ENCODE measurements around the gene TMPRSS9. TPM values are rescaled to one million over a fixed set of nuclear protein-coding genes. Genes with fewer than 3 reads are reported as not detected.

TMPRSS9 gene
- total RNA-seq, 1 donor from 2014 or later, result not detected

DNA sequence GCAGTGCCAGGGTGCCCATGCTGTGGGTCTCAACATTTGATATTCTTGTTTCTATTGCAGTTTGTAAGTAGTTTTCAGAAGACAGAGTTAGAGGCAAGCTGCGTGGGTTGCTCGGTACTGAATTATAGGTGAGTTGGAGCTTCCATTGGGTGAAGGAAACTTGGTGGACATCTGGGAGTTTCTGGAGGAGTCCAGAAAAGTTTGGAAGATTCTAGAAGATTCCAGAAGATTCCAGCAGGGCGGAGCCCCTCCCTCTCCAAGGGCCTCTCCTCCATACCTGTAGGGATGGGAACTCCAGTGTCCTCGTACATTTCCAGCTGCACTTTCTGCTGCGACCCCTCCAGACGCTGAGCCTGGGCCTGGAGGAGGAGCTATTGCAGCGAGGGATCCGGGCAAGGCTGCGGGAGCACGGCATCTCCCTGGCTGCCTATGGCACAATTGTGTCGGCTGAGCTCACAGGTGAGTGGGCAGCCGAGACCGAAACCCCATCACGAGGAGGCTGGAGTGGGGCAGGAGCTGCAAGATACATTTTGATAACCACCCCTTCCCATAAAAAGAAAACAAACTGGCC lies 38.8 kb downstream of the TMPRSS9 start:
- CTCF ChIA-PET, result no interaction called here
- POLR2A ChIA-PET, result interaction anchor here (0.6 to 0.8 kb wide), 2 partner anchors 154 to 547 kb away, joined by 3 to 4 read pairs; no protein-coding TSS in a partner anchor
- ATAC-seq (ENCODE audit: low read depth) (no peak), DNase-seq (no peak)
- H3K27ac Mint-ChIP-seq, result no peak overlapping the region
- H3K27me3 Mint-ChIP-seq, result no peaks in the 10 kb centered on the region
- no peaks in the 10 kb centered on the region for H3K36me3 Mint-ChIP-seq (ENCODE audit: low read depth)
- TF ChIP-seq, protein P1, sequence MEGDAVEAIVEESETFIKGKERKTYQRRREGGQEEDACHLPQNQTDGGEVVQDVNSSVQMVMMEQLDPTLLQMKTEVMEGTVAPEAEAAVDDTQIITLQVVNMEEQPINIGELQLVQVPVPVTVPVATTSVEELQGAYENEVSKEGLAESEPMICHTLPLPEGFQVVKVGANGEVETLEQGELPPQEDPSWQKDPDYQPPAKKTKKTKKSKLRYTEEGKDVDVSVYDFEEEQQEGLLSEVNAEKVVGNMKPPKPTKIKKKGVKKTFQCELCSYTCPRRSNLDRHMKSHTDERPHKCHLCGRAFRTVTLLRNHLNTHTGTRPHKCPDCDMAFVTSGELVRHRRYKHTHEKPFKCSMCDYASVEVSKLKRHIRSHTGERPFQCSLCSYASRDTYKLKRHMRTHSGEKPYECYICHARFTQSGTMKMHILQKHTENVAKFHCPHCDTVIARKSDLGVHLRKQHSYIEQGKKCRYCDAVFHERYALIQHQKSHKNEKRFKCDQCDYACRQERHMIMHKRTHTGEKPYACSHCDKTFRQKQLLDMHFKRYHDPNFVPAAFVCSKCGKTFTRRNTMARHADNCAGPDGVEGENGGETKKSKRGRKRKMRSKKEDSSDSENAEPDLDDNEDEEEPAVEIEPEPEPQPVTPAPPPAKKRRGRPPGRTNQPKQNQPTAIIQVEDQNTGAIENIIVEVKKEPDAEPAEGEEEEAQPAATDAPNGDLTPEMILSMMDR (IDR thresholded peaks at IDR 0.05), result no peak
- no peaks in the 10 kb centered on the region for H3K9me3 Mint-ChIP-seq
- H3K4me3 Mint-ChIP-seq, result no peak overlapping the region
- intact Hi-C loops (cut with micrococcal nuclease), result no loop called here
- H3K4me1 Mint-ChIP-seq, result peaks cover 13% of the 10 kb centered on the region

DNA sequence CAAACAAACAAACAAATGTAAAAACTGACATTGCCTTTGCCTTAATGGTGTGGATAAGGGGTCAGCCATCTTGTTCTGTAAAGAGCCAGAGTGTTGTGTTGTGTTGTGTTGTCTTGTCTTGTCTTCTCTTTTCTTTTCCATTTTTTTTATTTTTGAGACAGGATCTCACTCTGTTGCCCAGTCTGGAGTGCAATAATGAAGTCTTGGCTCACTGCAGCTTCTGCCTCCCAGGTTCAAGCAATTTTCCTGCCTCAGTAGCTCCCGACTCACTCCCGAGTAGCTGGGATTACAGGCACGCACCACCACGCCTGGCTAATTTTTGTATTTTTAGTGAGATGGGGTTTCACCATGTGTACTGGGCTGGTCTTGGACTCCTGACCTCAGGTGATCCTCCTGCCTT lies 39.5 kb downstream of the TMPRSS9 start:
- ATAC-seq (ENCODE audit: low read depth) (no peak), DNase-seq (no peak)
- H3K36me3 Mint-ChIP-seq (ENCODE audit: low read depth), result no peaks in the 10 kb centered on the region
- H3K9me3 Mint-ChIP-seq, result no peaks in the 10 kb centered on the region
- H3K4me1 Mint-ChIP-seq, result peaks cover 6% of the 10 kb centered on the region
- H3K27me3 Mint-ChIP-seq, result no peaks in the 10 kb centered on the region
- no peak overlapping the region for H3K27ac Mint-ChIP-seq
- POLR2A ChIA-PET, result no interaction called here
- TF ChIP-seq, protein P1 (IDR thresholded peaks at IDR 0.05), result no peak
- no peak overlapping the region for H3K4me3 Mint-ChIP-seq
- CTCF ChIA-PET, result no interaction called here
- intact Hi-C loops (cut with micrococcal nuclease), result no loop called here

DNA sequence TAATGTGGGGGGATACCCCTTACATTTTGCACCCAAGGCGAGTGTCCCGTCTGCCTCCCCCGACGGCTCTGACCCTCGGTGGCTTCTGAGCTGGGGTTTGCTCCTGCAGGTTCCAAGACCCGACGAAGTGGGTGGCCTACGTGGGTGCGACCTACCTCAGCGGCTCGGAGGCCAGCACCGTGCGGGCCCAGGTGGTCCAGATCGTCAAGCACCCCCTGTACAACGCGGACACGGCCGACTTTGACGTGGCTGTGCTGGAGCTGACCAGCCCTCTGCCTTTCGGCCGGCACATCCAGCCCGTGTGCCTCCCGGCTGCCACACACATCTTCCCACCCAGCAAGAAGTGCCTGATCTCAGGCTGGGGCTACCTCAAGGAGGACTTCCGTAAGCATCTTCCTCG lies 48.2 kb downstream of the TMPRSS9 start:
- no peak for DNase-seq
- intact Hi-C loops (cut with micrococcal nuclease), result no loop called here
- ATAC-seq (ENCODE audit: low read depth), result no peak
- Mint-ChIP-seq H3K4me3 (no peak overlapping the region), H3K9me3 (peaks cover 2% of the 10 kb centered on the region), H3K4me1 (no peaks in the 10 kb centered on the region), H3K27ac (no peak overlapping the region), H3K36me3 (ENCODE audit: low read depth) (no peaks in the 10 kb centered on the region), H3K27me3 (peaks cover 8% of the 10 kb centered on the region)
- POLR2A ChIA-PET, result no interaction called here
- CTCF ChIA-PET, result no interaction called here
- TF ChIP-seq, protein P1 (IDR thresholded peaks at IDR 0.05), result no peak

DNA sequence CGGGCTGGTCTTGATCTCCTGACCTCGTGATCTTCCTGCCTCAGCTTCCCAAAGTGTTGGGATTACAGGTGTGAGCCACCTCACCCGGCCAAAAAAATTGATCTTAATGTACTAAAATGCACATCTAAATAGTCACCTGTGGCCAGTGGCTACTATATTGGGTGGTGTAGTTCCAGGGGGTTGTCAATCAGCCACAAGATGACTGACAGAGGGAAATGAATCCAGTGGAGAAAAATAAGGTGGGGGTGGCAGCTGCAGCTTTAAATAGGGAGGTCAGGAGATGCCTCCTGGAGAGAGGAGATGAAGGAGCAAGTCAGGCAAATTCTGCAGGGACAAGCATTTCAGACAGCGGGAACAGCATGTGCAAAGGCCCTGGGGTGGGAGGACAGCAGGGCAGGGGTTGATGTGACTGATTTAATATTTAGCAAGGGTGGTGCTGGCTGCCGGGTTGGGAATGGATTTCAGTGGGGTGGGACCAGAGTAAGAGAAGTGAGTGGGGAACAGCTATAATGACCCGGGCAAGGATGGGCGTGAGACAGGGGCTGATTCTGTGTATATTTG lies 49.4 kb downstream of the TMPRSS9 start:
- Mint-ChIP-seq H3K4me1 (no peaks in the 10 kb centered on the region), H3K27ac (no peak overlapping the region), H3K36me3 (ENCODE audit: low read depth) (no peaks in the 10 kb centered on the region), H3K9me3 (peaks cover 2% of the 10 kb centered on the region), H3K4me3 (no peak overlapping the region), H3K27me3 (peaks cover 8% of the 10 kb centered on the region)
- CTCF ChIA-PET, result no interaction called here
- intact Hi-C loops (cut with micrococcal nuclease), result no loop called here
- ATAC-seq (ENCODE audit: low read depth), result no peak
- TF ChIP-seq, protein P1 (IDR thresholded peaks at IDR 0.05), result no peak
- POLR2A ChIA-PET, result no interaction called here
- DNase-seq, result no peak

DNA sequence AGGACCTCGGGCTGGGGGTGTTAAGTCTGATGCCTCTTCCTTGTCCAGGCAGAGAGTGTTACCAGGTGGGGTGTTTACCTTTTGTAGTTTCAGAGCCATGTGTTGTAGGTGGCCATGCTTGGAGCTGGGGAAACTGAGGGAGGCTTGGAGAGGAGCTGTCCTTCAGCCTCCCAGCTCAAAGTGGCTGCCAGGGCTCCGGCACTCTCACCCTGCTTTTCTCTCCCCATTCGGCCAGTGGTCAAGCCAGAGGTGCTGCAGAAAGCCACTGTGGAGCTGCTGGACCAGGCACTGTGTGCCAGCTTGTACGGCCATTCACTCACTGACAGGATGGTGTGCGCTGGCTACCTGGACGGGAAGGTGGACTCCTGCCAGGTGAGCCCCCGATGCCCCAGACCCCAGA lies 50.0 kb downstream of the TMPRSS9 start:
- H3K27ac Mint-ChIP-seq, result no peak overlapping the region
- H3K36me3 Mint-ChIP-seq (ENCODE audit: low read depth), result no peaks in the 10 kb centered on the region
- TF ChIP-seq, protein P1 (IDR thresholded peaks at IDR 0.05), result no peak
- peaks cover 2% of the 10 kb centered on the region for H3K9me3 Mint-ChIP-seq
- ATAC-seq (ENCODE audit: low read depth) (no peak), DNase-seq (no peak)
- intact Hi-C loops (cut with micrococcal nuclease), result no loop called here
- ChIA-PET CTCF (no interaction called here), POLR2A (no interaction called here)
- H3K4me3 Mint-ChIP-seq, result no peak overlapping the region
- H3K4me1 Mint-ChIP-seq, result no peaks in the 10 kb centered on the region
- peaks cover 8% of the 10 kb centered on the region for H3K27me3 Mint-ChIP-seq

All from activated B cell treated with CpG ODN at 0.5 μM for 24 hours (primary cell).